HG03521 (cell line): ENCODE data around the gene POLA2.

Experiments
- ATAC-seq: cut with Tn5 transposase; IDR thresholded peaks from one replicate; pipeline ENCODE4 v1.9.1; 2021; ENCODE audit warnings: mild to moderate bottlenecking, moderate library complexity; ENCODE audit not compliant: unreplicated experiment

Gene POLA2

GRCh38 chr11:65305501-65306268, 43.9 kb downstream of the POLA2 start:
- no peak for ATAC-seq

GRCh38 chr11:65307298-65308229, 45.8 kb downstream of the POLA2 start:
- ATAC-seq = no peak

- no peak for ATAC-seq
These were observed 46.6 kb downstream of the POLA2 start for GRCh38 chr11:65308281-65308891.

- no peak for ATAC-seq
These were observed 47.2 kb downstream of the POLA2 start for GRCh38 chr11:65309006-65309405.

- no peak for ATAC-seq
These were observed 48.5 kb downstream of the POLA2 start for GRCh38 chr11:65310215-65310614.

GRCh38 chr11:65310736-65311135, 49.0 kb downstream of the POLA2 start:
- no peak for ATAC-seq

- ATAC-seq = no peak
These were observed 49.5 kb downstream of the POLA2 start for GRCh38 chr11:65311170-65311678.

GRCh38 chr11:65314501-65315203, 52.9 kb downstream of the POLA2 start, which contains the start of gene CDC42EP2:
CDC42EP2 (plus strand) TSS chr11:65314866; CDS start chr11:65320899, 6,033 bp downstream.
- ATAC-seq = peak; percentile 83

- ATAC-seq = no peak
These were observed 53.6 kb downstream of the POLA2 start for GRCh38 chr11:65315204-65315865.

- ATAC-seq = no peak
These were observed 54.1 kb downstream of the POLA2 start for GRCh38 chr11:65315866-65316226.

GRCh38 chr11:65316227-65317024, 54.7 kb downstream of the POLA2 start:
- ATAC-seq = no peak

GRCh38 chr11:65317025-65317786, 55.4 kb downstream of the POLA2 start:
- ATAC-seq = no peak

GRCh38 chr11:65320386-65321075, 58.8 kb downstream of the POLA2 start:
- no peak for ATAC-seq

- no peak for ATAC-seq
These were observed 59.3 kb downstream of the POLA2 start for GRCh38 chr11:65321076-65321475.

- no peak for ATAC-seq
These were observed 60.2 kb downstream of the POLA2 start for GRCh38 chr11:65321828-65322485.

GRCh38 chr11:65323813-65324212, 62.1 kb downstream of the POLA2 start:
- no peak for ATAC-seq

- ATAC-seq = no peak
These were observed 63.7 kb downstream of the POLA2 start for GRCh38 chr11:65325435-65325834.
